OCI-LY3 (cell line): ENCODE results near the gene KIF3A.

Experiments
- CTCF ChIP-seq: fragments of 200-600, 300-600 bp; sonication (generic); IDR thresholded peaks from 2 replicates; pipeline ENCODE4 v1.5.1; 2014; ENCODE audit warnings: antibody characterized with exemption, low read length, low read depth
- EZH2phosphoT487 ChIP-seq: fragments of 200-600 bp; shearing (Covaris generic); IDR thresholded peaks from 2 replicates; pipeline ENCODE4 v1.6.1; 2018; ENCODE audit warnings: antibody characterized with exemption, mixed run types, low read depth

- TF ChIP-seq CTCF (no peak), EZH2phosphoT487 (no peak)
Observed at GRCh38 chr5:132684922-132685720, 52.2 kb downstream of the KIF3A start.
